B cell (primary cell): ENCODE measurements around the gene ATP8B1. TPM values are rescaled to one million over a fixed set of nuclear protein-coding genes. Genes with fewer than 3 reads are reported as not detected.

ENCODE experiments used
- ATAC-seq: fragments of 200-7000 bp; cut with Tn5 transposase; one replicate; pipeline ENCODE4 v1.10.0; 2021; ENCODE audit warnings: low read depth, mild to moderate bottlenecking, moderate number of reproducible peaks, moderate library complexity
- CTCF ChIA-PET: fragments of 350-600 bp; sonication (Branson Sonifier 250); formaldehyde crosslinking; loops from one replicate; lab custom pipeline; 2021; ENCODE audit warnings: antibody characterized with exemption, inconsistent platforms; lab: Charles Lee
- POLR2A ChIA-PET: fragments of 350-600 bp; sonication (Branson Sonifier 250); formaldehyde crosslinking; loops from one replicate; lab custom pipeline; 2021; ENCODE audit warnings: antibody characterized with exemption; lab: Charles Lee
- DNase-seq: peaks from one replicate; pipeline ENCODE4 v3.0.0; 2013
- H2AFZ ChIP-seq: 2 replicates; pipeline ENCODE4 v1.6.1; 2012; ENCODE audit warnings: mild to moderate bottlenecking, low read depth, low read length; ENCODE audit not compliant: insufficient read depth, poor library complexity, severe bottlenecking
- H3K27ac ChIP-seq, 2 donors: 1 replicate in 1 of 2; 2 replicates in 1 of 2; pipeline ENCODE4 v1.5.1; 2012 to 2013; ENCODE audit warnings: low read length in 2 of 2, mild to moderate bottlenecking in 2 of 2, moderate library complexity in 1 of 2
- H3K27me3 ChIP-seq, 4 experiments: fragments of 200-600 bp in 1 of 4; sonication (generic) in 1 of 4; replicated peaks in 1 of 4; 1 replicate in 2 of 4; 2 replicates in 2 of 4; pipeline versions ENCODE4 v1.6.1 to v1.7.0; 2013 to 2016; ENCODE audit warnings: low read length in 3 of 4, mild to moderate bottlenecking in 2 of 4, mixed read lengths in 1 of 4, moderate library complexity in 1 of 4; ENCODE audit not compliant: insufficient read depth in 4 of 4, control insufficient read depth in 3 of 4; ENCODE audit errors: control extremely low read depth in 1 of 4
- H3K36me3 ChIP-seq, 2 experiments: replicated peaks in 1 of 2; 1 replicate in 1 of 2; 2 replicates in 1 of 2; pipeline versions ENCODE4 v1.6.1 to v1.7.1; 2013; ENCODE audit warnings: low read length in 1 of 2; ENCODE audit not compliant: insufficient read depth in 2 of 2, control insufficient read depth in 1 of 2; ENCODE audit errors: control extremely low read depth in 1 of 2, extremely low read depth in 1 of 2
- H3K4me1 ChIP-seq, 2 donors: fragments of 200-600 bp in 1 of 2; sonication (generic) in 1 of 2; 1 replicate in 1 of 2; 2 replicates in 1 of 2; pipeline versions ENCODE4 v1.5.1 to v1.6.1; 2013 to 2017; ENCODE audit warnings: low read length in 2 of 2; ENCODE audit not compliant: control insufficient read depth in 2 of 2, insufficient read depth in 2 of 2
- H3K4me2 ChIP-seq: replicated peaks from 2 replicates; pipeline ENCODE3; 2012; ENCODE audit warnings: mild to moderate bottlenecking, low read depth, low read length; ENCODE audit not compliant: poor library complexity, severe bottlenecking
- H3K4me3 ChIP-seq, 5 experiments: fragments of 200-600 bp in 1 of 5; sonication (generic) in 1 of 5; 1 replicate in 3 of 5; 2 replicates in 2 of 5; pipeline versions ENCODE4 v1.5.1 to v1.7.0; 2011 to 2016; ENCODE audit warnings: low read length in 4 of 5, mild to moderate bottlenecking in 4 of 5, low read depth in 2 of 5, control low read depth in 1 of 5, moderate library complexity in 1 of 5; ENCODE audit not compliant: insufficient read depth in 1 of 5; ENCODE audit errors: control extremely low read depth in 1 of 5, extremely low read depth in 1 of 5
- H3K79me2 ChIP-seq: fragments of 200-600 bp; sonication (generic); one replicate; pipeline ENCODE4 v1.6.0; 2016; ENCODE audit warnings: low read length; ENCODE audit not compliant: control insufficient read depth, insufficient read depth
- H3K9ac ChIP-seq: fragments of 200-600 bp; sonication (generic); 2 replicates; pipeline ENCODE4 v1.6.1; 2017; ENCODE audit warnings: mild to moderate bottlenecking, low read length, moderate library complexity
- H3K9me3 ChIP-seq, 3 donors: one replicate each; pipeline versions ENCODE4 v1.6.1 to v1.7.1; 2013; ENCODE audit warnings: low read length in 2 of 3; ENCODE audit not compliant: control insufficient read depth in 2 of 3, insufficient read depth in 1 of 3; ENCODE audit errors: control extremely low read depth in 1 of 3
- H4K20me1 ChIP-seq: 2 replicates; pipeline ENCODE4 v1.6.0; 2012; ENCODE audit warnings: mild to moderate bottlenecking, low read length; ENCODE audit not compliant: insufficient read depth, control insufficient read depth, poor library complexity, severe bottlenecking
- H3K27ac Mint-ChIP-seq: one replicate; pipeline ENCODE4 v1.8.0; 2021; ENCODE audit warnings: mixed read lengths
- H3K27me3 Mint-ChIP-seq: one replicate; pipeline ENCODE4 v1.8.0; 2021; ENCODE audit warnings: mixed read lengths
- H3K4me1 Mint-ChIP-seq: one replicate; pipeline ENCODE4 v1.8.0; 2021; ENCODE audit warnings: mixed read lengths
- H3K4me3 Mint-ChIP-seq: one replicate; pipeline ENCODE4 v1.8.0; 2021; ENCODE audit warnings: mixed read lengths
- H3K9me3 Mint-ChIP-seq: one replicate; pipeline ENCODE4 v1.8.0; 2022; ENCODE audit warnings: mixed read lengths; ENCODE audit not compliant: insufficient read depth
- CTCF ChIP-seq: fragments of 200-600 bp; IDR thresholded peaks from one replicate; pipeline ENCODE4 v1.8.0; 2022; ENCODE audit warnings: antibody characterized with exemption, mild to moderate bottlenecking
- EZH2 ChIP-seq: IDR thresholded peaks from 2 replicates; pipeline ENCODE4 v1.6.1; 2012; ENCODE audit warnings: borderline replicate concordance, low read depth, mild to moderate bottlenecking, moderate library complexity, low read length; ENCODE audit not compliant: insufficient read depth, poor library complexity, severe bottlenecking
- WGBS: methylation state at CpG from one replicate; pipeline ENCODE4 v1.1.5; 2013; ENCODE audit warnings: missing lambda C conversion rate; ENCODE audit not compliant: insufficient coverage; 5-methylcytosine and 5-hydroxymethylcytosine counted together
- intact Hi-C: fragments of 100-400 bp; cut with micrococcal nuclease; formaldehyde crosslinking; loops from one replicate; pipeline ENCODE4 v1.10.0; 2022
- polyA plus RNA-seq: library from polyadenylated mRNA; depleted of rRNA; stranded (reverse); fragments of >200 nt; gene quantifications from 2 replicates; pipeline ENCODE4 v1.2.3, GENCODE V29; 2012
- total RNA-seq, 2 donors: library from RNA; stranded (reverse); fragments of 120-200 nt in 1 of 2; gene quantifications; 1 replicate in 1 of 2; 2 replicates in 1 of 2; pipeline versions ENCODE4 v1.2.3 to v1.2.4, GENCODE V29; 2013 to 2022

The ATP8B1 gene
- total and polyA plus RNA-seq, 2 donors (not counting 1 experiment from before 2014, with no cell fraction given), result 0.27 TPM; not detected in 1

- no peak overlapping the region for H2AFZ ChIP-seq
- ChIA-PET CTCF (no interaction called here), POLR2A (no interaction called here)
- H3K4me2 ChIP-seq, result no peak overlapping the region
- H3K9me3 ChIP-seq, result peaks cover 0 to 3% (median 0%) of the 10 kb centered on the region in 3 donors
- no peaks in the 10 kb centered on the region for H3K27me3 ChIP-seq
- intact Hi-C loops, result loop anchor here (10.0 kb wide), 1 partner anchor 50 kb away; no protein-coding TSS in a partner anchor
- peaks cover 82% of the 10 kb centered on the region for H3K79me2 ChIP-seq
- no peaks in the 10 kb centered on the region for H3K36me3 ChIP-seq
- no peak overlapping the region for H3K4me3 Mint-ChIP-seq
- peaks cover 39% of the 10 kb centered on the region for H3K4me1 Mint-ChIP-seq
- no CpG with 5 or more reads among the region's 1 CpG for WGBS
- ATAC-seq, result no peak
- TF ChIP-seq CTCF (no peak), EZH2 (no peak)
- H3K4me3 ChIP-seq, result no peak overlapping the region
- no peaks in the 10 kb centered on the region for H3K4me1 ChIP-seq
- H3K27ac Mint-ChIP-seq, result no peak overlapping the region
- H3K27me3 Mint-ChIP-seq, result no peaks in the 10 kb centered on the region
- H3K9me3 Mint-ChIP-seq, result peaks cover 3% of the 10 kb centered on the region
- no peak overlapping the region for H3K9ac ChIP-seq
- no peak for DNase-seq
- H4K20me1 ChIP-seq, result peaks cover 87% of the 10 kb centered on the region
- no peak overlapping the region for H3K27ac ChIP-seq
These were observed 98.1 kb downstream of the ATP8B1 start for GRCh38 chr18:57705011-57705410.

- no peak overlapping the region for H3K27ac ChIP-seq
- H3K79me2 ChIP-seq, result peaks cover 96% of the 10 kb centered on the region
- no peaks in the 10 kb centered on the region for H3K4me1 ChIP-seq
- Mint-ChIP-seq H3K27me3 (no peaks in the 10 kb centered on the region), H3K27ac (peak overlapping the region; percentile 13), H3K4me1 (peaks cover 35% of the 10 kb centered on the region), H3K4me3 (no peak overlapping the region), H3K9me3 (no peaks in the 10 kb centered on the region)
- peaks cover 0 to 2% of the 10 kb centered on the region in 2 experiments for H3K36me3 ChIP-seq
- no peaks in the 10 kb centered on the region for H3K27me3 ChIP-seq
- ATAC-seq, result no peak
- peaks cover 0 to 7% (median 0%) of the 10 kb centered on the region in 3 donors for H3K9me3 ChIP-seq
- H3K4me3 ChIP-seq, result no peak overlapping the region
- H4K20me1 ChIP-seq, result peaks cover 94% of the 10 kb centered on the region
- TF ChIP-seq CTCF, result no peak
- TF ChIP-seq EZH2, result no peak
- DNase-seq, result no peak
- H3K4me2 ChIP-seq, result no peak overlapping the region
- no peak overlapping the region for H2AFZ ChIP-seq
- 100% methylated on average over 1 of the region's 7 CpGs for WGBS
- intact Hi-C loops, result no loop called here
- ChIA-PET CTCF (interaction anchor here (0.5 to 1.0 kb wide), 2 partner anchors 56 to 329 kb away, joined by 3 read pairs; no protein-coding TSS in a partner anchor), POLR2A (no interaction called here)
- no peak overlapping the region for H3K9ac ChIP-seq
These were observed 104.4 kb downstream of the ATP8B1 start for GRCh38 chr18:57698571-57699276.
